Nephron progenitor cell (in vitro differentiated cells): ENCODE data around the gene TASOR.
"Not testable (repeated sequence)": the region's sequence is repeated elsewhere in the genome, so short reads cannot be mapped to it uniquely, and the experiment has no call there.

Experiments used
- DNase-seq: peaks from one replicate; pipeline ENCODE4 v3.0.0; 2021
- H3K27ac Mint-ChIP-seq: 2 replicates; pipeline ENCODE4 v1.8.0; 2021; ENCODE audit warnings: mild to moderate bottlenecking, moderate library complexity, mixed read lengths
- H3K27me3 Mint-ChIP-seq: 2 replicates; pipeline ENCODE4 v1.8.0; 2021; ENCODE audit warnings: mild to moderate bottlenecking, low read depth, mixed read lengths; ENCODE audit not compliant: poor library complexity
- H3K36me3 Mint-ChIP-seq: 2 replicates; pipeline ENCODE4 v1.8.0; 2021; ENCODE audit warnings: low read depth, mixed read lengths
- H3K4me1 Mint-ChIP-seq: 2 replicates; pipeline ENCODE4 v1.8.0; 2021; ENCODE audit warnings: mixed read lengths
- H3K4me3 Mint-ChIP-seq: 2 replicates; pipeline ENCODE4 v1.8.0; 2021; ENCODE audit warnings: mild to moderate bottlenecking, moderate library complexity, mixed read lengths
- H3K9me3 Mint-ChIP-seq: 2 replicates; pipeline ENCODE4 v1.8.0; 2021; ENCODE audit warnings: mild to moderate bottlenecking, moderate library complexity, mixed read lengths
- CTCF ChIP-seq: fragments of 200-600 bp; sonication (generic); IDR thresholded peaks from 2 replicates; pipeline ENCODE4 v1.5.0; 2021; ENCODE audit warnings: antibody characterized with exemption

Gene TASOR

GRCh38 chr3:56683122-56683817 is at the start of gene TASOR:
Gene TASOR (minus strand): TSS chr3:56683265. CDS start chr3:56683006, 259 bp downstream.
- DNase-seq, result peak; percentile 72
- Mint-ChIP-seq H3K9me3 (peaks cover 54% of the 10 kb centered on the region), H3K4me3 (peak within 1 kb of the TSS; percentile 89), H3K36me3 (peaks cover 59% of the 10 kb centered on the region), H3K27me3 (peaks cover 3% of the 10 kb centered on the region), H3K4me1 (peaks cover 27% of the 10 kb centered on the region), H3K27ac (peak within 1 kb of the TSS; percentile 63)
- TF ChIP-seq CTCF, result no peak

GRCh38 chr3:56732109-56732508 is 49.0 kb upstream of the TASOR start:
- DNase-seq, result no peak
- Mint-ChIP-seq H3K27ac (no peak overlapping the region), H3K4me1 (peaks cover 27% of the 10 kb centered on the region), H3K27me3 (no peaks in the 10 kb centered on the region), H3K4me3 (no peak overlapping the region), H3K9me3 (no peaks in the 10 kb centered on the region), H3K36me3 (peaks cover 40% of the 10 kb centered on the region)
- TF ChIP-seq CTCF, result no peak

GRCh38 chr3:56725175-56725574 is 42.1 kb upstream of the TASOR start:
- no peak for TF ChIP-seq CTCF
- Mint-ChIP-seq H3K4me3 (no peak overlapping the region), H3K27ac (no peak overlapping the region), H3K27me3 (no peaks in the 10 kb centered on the region), H3K9me3 (peaks cover 6% of the 10 kb centered on the region), H3K4me1 (peaks cover 39% of the 10 kb centered on the region), H3K36me3 (peaks cover 37% of the 10 kb centered on the region)
- DNase-seq, result no peak

- Mint-ChIP-seq H3K27me3 (no peaks in the 10 kb centered on the region), H3K36me3 (peaks cover 41% of the 10 kb centered on the region), H3K4me3 (no peak overlapping the region), H3K27ac (no peak overlapping the region), H3K4me1 (peaks cover 40% of the 10 kb centered on the region), H3K9me3 (peaks cover 11% of the 10 kb centered on the region)
- DNase-seq, result no peak
- TF ChIP-seq CTCF, result no peak
These were observed 41.6 kb upstream of the TASOR start for GRCh38 chr3:56724676-56725075.

GRCh38 chr3:56720849-56721248 is 37.8 kb upstream of the TASOR start:
- Mint-ChIP-seq H3K4me3 (no peak overlapping the region), H3K9me3 (peaks cover 43% of the 10 kb centered on the region), H3K4me1 (peaks cover 39% of the 10 kb centered on the region), H3K27me3 (peaks cover 3% of the 10 kb centered on the region), H3K27ac (peak overlapping the region; percentile 85), H3K36me3 (peaks cover 32% of the 10 kb centered on the region)
- no peak for TF ChIP-seq CTCF
- no peak for DNase-seq

GRCh38 chr3:56718809-56719208 is 35.7 kb upstream of the TASOR start:
- H3K9me3 Mint-ChIP-seq, result peaks cover 51% of the 10 kb centered on the region
- H3K36me3 Mint-ChIP-seq, result peaks cover 27% of the 10 kb centered on the region
- H3K4me1 Mint-ChIP-seq, result peaks cover 32% of the 10 kb centered on the region
- not testable (repeated sequence) for H3K27me3 Mint-ChIP-seq, DNase-seq, H3K4me3 Mint-ChIP-seq, H3K27ac Mint-ChIP-seq
